ENCODE data around the gene ZP2. TPM values are rescaled to one million over a fixed set of nuclear protein-coding genes. Genes with fewer than 3 reads are reported as not detected.
"Not testable (repeated sequence)": the region's sequence is repeated elsewhere in the genome, so short reads cannot be mapped to it uniquely, and the experiment has no call there.

ZP2 gene
- polyA plus RNA-seq, 2 donors, result 0.01 TPM; not detected in 1

DNA sequence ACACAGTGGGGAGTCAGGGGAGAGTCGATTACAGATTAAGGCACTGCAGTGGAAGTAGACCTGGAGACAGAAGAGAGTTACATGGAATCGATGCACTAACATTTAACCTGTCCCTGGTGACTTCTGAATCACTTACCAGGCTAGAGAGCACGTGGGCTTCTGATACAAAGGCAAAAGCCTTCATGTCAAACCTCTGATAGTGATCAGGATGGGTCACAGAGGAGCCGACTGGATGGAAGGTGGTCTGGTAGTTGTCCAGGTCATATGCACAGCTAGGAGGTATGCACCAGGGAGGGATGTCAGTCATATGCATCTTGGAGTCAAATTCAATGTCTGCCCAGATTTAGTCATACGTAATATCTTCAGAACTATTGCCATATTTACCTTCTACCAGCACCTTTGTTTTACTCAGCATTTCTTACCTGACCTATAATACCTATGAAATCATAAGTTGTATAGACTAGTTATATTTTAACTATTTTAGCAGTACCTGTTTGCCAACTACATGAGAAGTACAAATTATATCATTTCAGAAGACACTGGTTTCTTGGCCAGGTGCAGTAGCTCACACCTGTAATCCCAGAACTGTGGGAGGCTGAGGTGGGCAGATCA lies 11.7 kb downstream of the ZP2 start:
- Histone ChIP-seq H3K36me3 (ENCODE audit: control insufficient read depth in 2 of 2, insufficient read depth in 2 of 2, low read length in 1 of 2) (no peaks in the 10 kb centered on the region), H3K27me3 (ENCODE audit: control insufficient read depth in 1 of 2, insufficient read depth in 2 of 2, low read length in 2 of 2) (peaks cover 0 to 4% of the 10 kb centered on the region in 2 donors), H3K27ac (ENCODE audit: low read depth in 2 of 2, low read length in 1 of 2) (no peak overlapping the region), H3K4me3 (ENCODE audit: low read depth in 1 of 2, low read length in 2 of 2) (no peak overlapping the region), H3K9me3 (ENCODE audit: control insufficient read depth in 2 of 2, insufficient read depth in 1 of 2, low read depth in 1 of 2, low read length in 1 of 2) (no peaks in the 10 kb centered on the region), H3K4me1 (ENCODE audit: control insufficient read depth in 2 of 2, insufficient read depth in 2 of 2, low read length in 1 of 2) (no peaks in the 10 kb centered on the region)
- 65 to 74% methylated on average over 5 of the region's 5 CpGs for WGBS, 2 donors

DNA sequence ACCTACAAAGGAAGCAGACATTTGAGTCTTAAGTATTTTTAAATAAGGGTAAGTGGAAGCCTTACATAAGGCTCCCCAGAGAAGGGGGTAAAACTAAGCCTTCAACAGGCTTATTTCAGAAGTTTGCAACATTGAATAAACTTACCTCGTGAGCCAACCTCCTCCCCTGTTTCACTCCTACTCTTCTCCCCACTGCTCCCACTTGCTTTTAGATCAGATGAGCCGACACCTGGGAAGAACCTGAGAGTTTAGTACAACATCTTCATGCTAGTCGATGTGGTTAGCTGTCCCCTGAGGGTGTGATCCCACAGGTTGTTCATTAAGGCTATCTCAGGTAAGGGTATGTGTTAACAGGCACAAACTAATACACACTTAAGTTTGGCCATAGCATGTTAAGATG lies 13.8 kb downstream of the ZP2 start:
- no peak overlapping the region for H3K27ac ChIP-seq (ENCODE audit: low read depth in 2 of 2, low read length in 1 of 2)
- H3K27me3 ChIP-seq (ENCODE audit: control insufficient read depth in 1 of 2, insufficient read depth in 2 of 2, low read length in 2 of 2), result peaks cover 0 to 4% of the 10 kb centered on the region in 2 donors
- H3K4me3 ChIP-seq (ENCODE audit: low read depth in 1 of 2, low read length in 2 of 2), result no peak overlapping the region
- 76 to 83% methylated on average over 3 of the region's 3 CpGs for WGBS, 2 donors
- no peaks in the 10 kb centered on the region for H3K4me1 ChIP-seq (ENCODE audit: control insufficient read depth in 2 of 2, insufficient read depth in 2 of 2, low read length in 1 of 2)
- H3K9me3 ChIP-seq (ENCODE audit: control insufficient read depth in 2 of 2, insufficient read depth in 1 of 2, low read depth in 1 of 2, low read length in 1 of 2), result no peaks in the 10 kb centered on the region
- no peaks in the 10 kb centered on the region for H3K36me3 ChIP-seq (ENCODE audit: control insufficient read depth in 2 of 2, insufficient read depth in 2 of 2, low read length in 1 of 2)

DNA sequence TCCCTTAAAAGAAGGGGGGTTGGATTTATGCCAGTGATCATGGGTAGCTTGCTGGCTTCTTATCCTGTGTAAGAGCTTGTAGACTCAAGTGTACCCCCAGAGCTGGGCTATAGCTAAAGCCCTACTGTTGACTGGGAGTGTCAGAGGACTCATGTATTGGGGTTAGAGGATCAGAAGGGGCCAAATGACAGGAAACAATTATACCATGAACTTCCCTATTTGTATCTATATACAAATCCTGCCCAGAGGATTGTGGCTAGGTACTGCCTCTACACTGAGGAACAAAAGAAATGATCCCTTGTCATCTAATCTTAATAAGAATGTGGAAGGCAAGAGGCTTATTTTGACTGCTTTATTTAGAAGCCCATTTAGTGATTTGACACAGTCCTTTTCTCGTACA lies 14.3 kb downstream of the ZP2 start:
- Histone ChIP-seq H3K4me3 (ENCODE audit: low read depth in 1 of 2, low read length in 2 of 2) (no peak overlapping the region), H3K27ac (ENCODE audit: low read depth in 2 of 2, low read length in 1 of 2) (no peak overlapping the region), H3K9me3 (ENCODE audit: control insufficient read depth in 2 of 2, insufficient read depth in 1 of 2, low read depth in 1 of 2, low read length in 1 of 2) (no peaks in the 10 kb centered on the region), H3K4me1 (ENCODE audit: control insufficient read depth in 2 of 2, insufficient read depth in 2 of 2, low read length in 1 of 2) (no peaks in the 10 kb centered on the region), H3K27me3 (ENCODE audit: control insufficient read depth in 1 of 2, insufficient read depth in 2 of 2, low read length in 2 of 2) (peaks cover 0 to 4% of the 10 kb centered on the region in 2 donors), H3K36me3 (ENCODE audit: control insufficient read depth in 2 of 2, insufficient read depth in 2 of 2, low read length in 1 of 2) (no peaks in the 10 kb centered on the region)
- WGBS, 2 donors, result 78 to 83% methylated on average over 1 of the region's 1 CpG

DNA sequence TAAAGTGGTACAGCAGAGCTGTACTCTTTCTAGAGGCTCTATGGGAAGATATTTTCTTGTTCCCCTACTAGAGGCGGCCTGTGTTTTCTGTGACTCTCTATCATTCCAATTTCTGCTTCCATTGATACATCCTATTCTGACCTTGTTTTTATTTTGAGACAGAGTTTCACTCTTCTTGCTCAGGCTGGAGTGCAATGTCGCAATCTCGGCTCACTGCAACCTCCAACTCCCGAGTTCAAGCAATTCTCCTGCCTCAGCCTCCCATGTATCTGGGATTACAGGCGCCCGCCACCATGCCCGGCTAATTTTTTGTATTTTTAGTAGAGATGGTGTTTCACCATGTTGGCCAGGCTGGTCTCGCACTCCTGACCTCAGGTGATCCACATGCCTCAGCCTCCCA lies 16.0 kb downstream of the ZP2 start:
- not testable (repeated sequence) for H3K4me3 ChIP-seq (ENCODE audit: low read depth in 1 of 2, low read length in 2 of 2); H3K4me1 ChIP-seq (ENCODE audit: control insufficient read depth in 2 of 2, insufficient read depth in 2 of 2, low read length in 1 of 2); H3K27me3 ChIP-seq (ENCODE audit: control insufficient read depth in 1 of 2, insufficient read depth in 2 of 2, low read length in 2 of 2); H3K9me3 ChIP-seq (ENCODE audit: control insufficient read depth in 2 of 2, insufficient read depth in 1 of 2, low read depth in 1 of 2, low read length in 1 of 2); H3K36me3 ChIP-seq (ENCODE audit: control insufficient read depth in 2 of 2, insufficient read depth in 2 of 2, low read length in 1 of 2); H3K27ac ChIP-seq (ENCODE audit: low read depth in 2 of 2, low read length in 1 of 2)
- WGBS, 2 donors, result 92 to 94% methylated on average over 8 of the region's 8 CpGs

DNA sequence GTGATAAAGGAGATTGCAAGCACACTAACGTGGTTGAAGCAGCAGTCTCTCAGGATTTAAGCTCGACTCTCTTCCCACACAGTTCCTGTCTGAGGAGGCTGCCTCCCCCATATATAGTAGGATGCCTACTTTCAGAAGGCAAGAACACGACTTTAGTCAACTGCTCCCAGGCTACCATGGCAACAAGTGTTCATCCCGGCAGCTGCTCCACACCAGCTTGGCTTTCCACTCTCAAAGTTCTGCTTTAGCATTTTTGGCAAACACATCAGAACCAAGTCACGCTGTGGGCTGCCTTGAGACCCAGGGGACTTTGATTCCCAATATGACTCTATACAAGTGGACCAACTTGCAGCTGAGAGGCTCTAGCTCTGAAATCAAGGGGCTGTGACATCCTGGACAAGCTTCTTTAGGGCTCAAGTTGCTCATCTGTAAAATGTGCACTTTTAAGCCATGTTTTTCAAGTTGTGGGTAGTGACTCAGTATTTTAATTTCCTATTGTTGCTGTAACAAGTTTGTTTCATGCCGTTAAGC lies 16.5 kb downstream of the ZP2 start:
- H3K4me1 ChIP-seq (ENCODE audit: control insufficient read depth in 2 of 2, insufficient read depth in 2 of 2, low read length in 1 of 2), result no peaks in the 10 kb centered on the region
- no peaks in the 10 kb centered on the region for H3K36me3 ChIP-seq (ENCODE audit: control insufficient read depth in 2 of 2, insufficient read depth in 2 of 2, low read length in 1 of 2)
- no peak overlapping the region for H3K27ac ChIP-seq (ENCODE audit: low read depth in 2 of 2, low read length in 1 of 2)
- peaks cover 0 to 4% of the 10 kb centered on the region in 2 donors for H3K27me3 ChIP-seq (ENCODE audit: control insufficient read depth in 1 of 2, insufficient read depth in 2 of 2, low read length in 2 of 2)
- no peak overlapping the region for H3K4me3 ChIP-seq (ENCODE audit: low read depth in 1 of 2, low read length in 2 of 2)
- H3K9me3 ChIP-seq (ENCODE audit: control insufficient read depth in 2 of 2, insufficient read depth in 1 of 2, low read depth in 1 of 2, low read length in 1 of 2), result no peaks in the 10 kb centered on the region
- 45 to 48% methylated on average over 6 of the region's 6 CpGs for WGBS, 2 donors

DNA sequence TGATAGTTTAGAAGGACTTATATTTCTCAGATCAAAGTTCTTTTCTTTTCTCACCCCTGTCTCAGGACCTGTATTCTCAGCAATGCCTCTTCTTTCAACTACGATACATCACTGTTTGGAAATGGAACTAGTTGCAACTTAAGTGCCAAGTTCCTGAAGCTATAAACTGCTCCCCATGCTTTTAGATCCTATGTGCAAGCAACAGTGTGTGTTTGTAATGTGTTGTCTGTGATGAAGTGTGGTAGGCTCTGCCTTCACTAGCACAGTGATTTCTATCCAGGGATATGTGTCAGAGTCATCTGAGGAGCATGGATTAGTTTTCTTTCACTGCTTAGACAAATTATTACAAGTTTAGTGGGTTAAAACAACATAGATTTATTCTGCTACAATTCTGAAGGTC lies 18.4 kb downstream of the ZP2 start:
- Histone ChIP-seq H3K27ac (ENCODE audit: low read depth in 2 of 2, low read length in 1 of 2) (no peak overlapping the region), H3K9me3 (ENCODE audit: control insufficient read depth in 2 of 2, insufficient read depth in 1 of 2, low read depth in 1 of 2, low read length in 1 of 2) (no peaks in the 10 kb centered on the region), H3K27me3 (ENCODE audit: control insufficient read depth in 1 of 2, insufficient read depth in 2 of 2, low read length in 2 of 2) (no peaks in the 10 kb centered on the region), H3K4me3 (ENCODE audit: low read depth in 1 of 2, low read length in 2 of 2) (no peak overlapping the region), H3K4me1 (ENCODE audit: control insufficient read depth in 2 of 2, insufficient read depth in 2 of 2, low read length in 1 of 2) (peaks cover 0 to 2% of the 10 kb centered on the region in 2 donors), H3K36me3 (ENCODE audit: control insufficient read depth in 2 of 2, insufficient read depth in 2 of 2, low read length in 1 of 2) (no peaks in the 10 kb centered on the region)
- WGBS, 2 donors, result 74 to 82% methylated on average over 1 of the region's 1 CpG

DNA sequence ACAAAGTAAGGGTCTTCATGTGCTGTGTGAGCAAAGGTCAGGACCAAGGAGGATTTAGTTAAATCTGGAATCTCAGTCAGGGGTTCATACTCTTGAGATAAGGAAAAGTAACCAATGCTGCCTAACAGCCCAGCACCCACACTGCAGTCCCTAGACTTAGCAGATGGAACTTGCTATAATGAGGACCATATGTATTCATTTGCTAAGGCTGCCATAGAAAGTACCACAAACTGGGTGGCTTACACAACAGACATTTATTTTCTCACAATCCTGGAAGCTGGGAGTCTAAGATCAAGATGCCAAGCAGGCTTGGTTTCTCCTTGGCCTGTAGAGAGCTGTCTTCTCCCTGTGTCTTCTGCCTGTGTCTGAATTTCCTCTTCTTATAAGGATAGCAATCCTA lies 20.8 kb downstream of the ZP2 start:
- no peaks in the 10 kb centered on the region for H3K9me3 ChIP-seq (ENCODE audit: control insufficient read depth in 2 of 2, insufficient read depth in 1 of 2, low read depth in 1 of 2, low read length in 1 of 2)
- H3K4me1 ChIP-seq (ENCODE audit: control insufficient read depth in 2 of 2, insufficient read depth in 2 of 2, low read length in 1 of 2), result peaks cover 0 to 2% of the 10 kb centered on the region in 2 donors
- no peaks in the 10 kb centered on the region for H3K36me3 ChIP-seq (ENCODE audit: control insufficient read depth in 2 of 2, insufficient read depth in 2 of 2, low read length in 1 of 2)
- no peak overlapping the region for H3K4me3 ChIP-seq (ENCODE audit: low read depth in 1 of 2, low read length in 2 of 2)
- no peaks in the 10 kb centered on the region for H3K27me3 ChIP-seq (ENCODE audit: control insufficient read depth in 1 of 2, insufficient read depth in 2 of 2, low read length in 2 of 2)
- H3K27ac ChIP-seq (ENCODE audit: low read depth in 2 of 2, low read length in 1 of 2), result no peak overlapping the region

DNA sequence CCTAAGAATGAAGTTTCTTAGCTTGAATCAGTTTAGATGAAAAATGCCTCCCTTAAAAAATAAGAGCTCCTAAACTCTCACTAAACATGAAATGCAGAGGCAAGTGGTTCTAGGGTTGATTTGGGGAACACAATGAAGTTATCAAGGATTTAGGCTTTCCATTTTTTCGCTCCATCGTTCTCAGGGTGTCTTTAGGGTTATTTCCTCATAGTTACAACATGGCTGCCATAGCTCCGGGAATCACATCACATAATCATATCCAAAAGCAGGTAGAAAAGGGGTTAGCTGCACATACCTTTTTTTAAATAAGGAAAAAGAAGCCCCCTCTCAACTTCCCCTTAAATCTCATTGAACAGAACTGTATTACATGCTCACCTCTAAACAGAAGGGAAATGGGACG lies 21.4 kb downstream of the ZP2 start:
- Histone ChIP-seq H3K4me1 (ENCODE audit: control insufficient read depth in 2 of 2, insufficient read depth in 2 of 2, low read length in 1 of 2) (peaks cover 0 to 2% of the 10 kb centered on the region in 2 donors), H3K9me3 (ENCODE audit: control insufficient read depth in 2 of 2, insufficient read depth in 1 of 2, low read depth in 1 of 2, low read length in 1 of 2) (no peaks in the 10 kb centered on the region), H3K27ac (ENCODE audit: low read depth in 2 of 2, low read length in 1 of 2) (no peak overlapping the region), H3K27me3 (ENCODE audit: control insufficient read depth in 1 of 2, insufficient read depth in 2 of 2, low read length in 2 of 2) (no peaks in the 10 kb centered on the region), H3K4me3 (ENCODE audit: low read depth in 1 of 2, low read length in 2 of 2) (no peak overlapping the region), H3K36me3 (ENCODE audit: control insufficient read depth in 2 of 2, insufficient read depth in 2 of 2, low read length in 1 of 2) (no peaks in the 10 kb centered on the region)
- WGBS, 2 donors, result 91 to 93% methylated on average over 4 of the region's 4 CpGs

DNA sequence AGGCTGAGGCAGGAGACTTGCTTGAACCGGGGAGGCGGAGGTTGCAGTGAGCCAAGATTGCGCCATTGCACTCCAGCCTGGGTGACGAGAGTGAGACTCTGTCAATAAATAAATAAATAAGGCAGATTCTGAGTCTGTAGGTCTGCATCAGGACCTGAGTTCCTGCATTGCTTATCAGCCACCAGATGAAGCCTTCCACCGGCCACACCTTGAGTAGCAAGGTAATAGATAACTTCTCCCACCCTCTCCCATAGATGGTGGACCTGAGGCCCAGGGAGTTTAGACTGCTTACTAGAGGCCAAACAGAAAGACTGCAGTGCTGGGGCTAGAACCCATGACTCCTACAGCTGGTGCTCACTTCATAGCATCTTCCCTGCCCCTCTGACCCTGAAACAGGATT lies 22.1 kb downstream of the ZP2 start:
- Histone ChIP-seq H3K4me1 (ENCODE audit: control insufficient read depth in 2 of 2, insufficient read depth in 2 of 2, low read length in 1 of 2) (peaks cover 0 to 2% of the 10 kb centered on the region in 2 donors), H3K4me3 (ENCODE audit: low read depth in 1 of 2, low read length in 2 of 2) (no peak overlapping the region), H3K36me3 (ENCODE audit: control insufficient read depth in 2 of 2, insufficient read depth in 2 of 2, low read length in 1 of 2) (no peaks in the 10 kb centered on the region), H3K9me3 (ENCODE audit: control insufficient read depth in 2 of 2, insufficient read depth in 1 of 2, low read depth in 1 of 2, low read length in 1 of 2) (no peaks in the 10 kb centered on the region), H3K27me3 (ENCODE audit: control insufficient read depth in 1 of 2, insufficient read depth in 2 of 2, low read length in 2 of 2) (no peaks in the 10 kb centered on the region), H3K27ac (ENCODE audit: low read depth in 2 of 2, low read length in 1 of 2) (no peak overlapping the region)
- 73 to 86% methylated on average over 5 of the region's 5 CpGs for WGBS, 2 donors

DNA sequence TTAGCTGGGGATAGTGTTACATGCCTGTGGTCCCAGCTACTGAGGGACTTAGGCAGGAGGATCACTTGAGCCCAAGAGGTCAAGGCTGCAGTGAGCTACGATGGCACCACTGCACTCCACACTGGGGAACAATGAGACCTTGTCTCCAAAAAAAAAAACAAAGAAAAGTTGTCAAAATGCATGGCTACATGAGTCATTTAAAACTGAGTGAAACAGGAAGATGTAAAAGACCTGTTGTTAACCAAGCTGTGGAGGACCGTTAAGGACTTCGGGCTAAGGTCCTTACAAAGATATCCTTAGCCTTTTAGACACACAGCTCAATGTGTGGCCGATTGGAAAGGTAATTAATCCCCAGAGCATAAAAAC lies 25.1 kb downstream of the ZP2 start:
- H3K4me3 ChIP-seq (ENCODE audit: low read depth in 1 of 2, low read length in 2 of 2), result no peak overlapping the region
- H3K27ac ChIP-seq (ENCODE audit: low read depth in 2 of 2, low read length in 1 of 2), result no peak overlapping the region
- WGBS, 2 donors, result 73 to 82% methylated on average over 4 of the region's 4 CpGs

More for the DNA sequence above, 25.1 kb downstream of the ZP2 start:
- H3K4me1 ChIP-seq (ENCODE audit: control insufficient read depth in 2 of 2, insufficient read depth in 2 of 2, low read length in 1 of 2), result peaks cover 0 to 2% of the 10 kb centered on the region in 2 donors
- no peaks in the 10 kb centered on the region for H3K9me3 ChIP-seq (ENCODE audit: control insufficient read depth in 2 of 2, insufficient read depth in 1 of 2, low read depth in 1 of 2, low read length in 1 of 2)
- H3K27me3 ChIP-seq (ENCODE audit: control insufficient read depth in 1 of 2, insufficient read depth in 2 of 2, low read length in 2 of 2), result no peaks in the 10 kb centered on the region
- peaks cover 0 to 6% of the 10 kb centered on the region in 2 donors for H3K36me3 ChIP-seq (ENCODE audit: control insufficient read depth in 2 of 2, insufficient read depth in 2 of 2, low read length in 1 of 2)

Measured in esophagus (tissue), 2 donors.